Measurements from ENCODE around the gene ABHD13.
"Not testable (repeated sequence)": the region's sequence is repeated elsewhere in the genome, so short reads cannot be mapped to it uniquely, and the experiment has no call there.

Gene ABHD13

GRCh38 chr13:108214441-108215271 lies 3.5 kb upstream of the ABHD13 start:
- Histone ChIP-seq H3K36me3 (replicated peaks; ENCODE audit: insufficient read depth, low read length) (no peaks in the 10 kb centered on the region), H2AFZ (ENCODE audit: low read length) (no peak overlapping the region), H3K79me2 (ENCODE audit: low read length) (peaks cover 22% of the 10 kb centered on the region), H3K4me2 (ENCODE audit: low read depth, low read length) (no peak overlapping the region), H3K27me3 (replicated peaks; ENCODE audit: insufficient read depth, low read length) (no peaks in the 10 kb centered on the region), H3K9me2 (replicated peaks; ENCODE audit: insufficient read depth, low read length) (no peaks in the 10 kb centered on the region), H3K9ac (ENCODE audit: low read length) (no peak overlapping the region), H3K27ac (ENCODE audit: low read length) (no peak overlapping the region), H4K20me1 (ENCODE audit: insufficient read depth, low read length) (no peaks in the 10 kb centered on the region), H3K4me1 (ENCODE audit: low read length) (peaks cover 6% of the 10 kb centered on the region), H3K4me3 (ENCODE audit: low read length) (peak overlapping the region; percentile 18; the same call in 1 of the 2 replicates), H3F3A (ENCODE audit: insufficient read depth, low read length) (no peaks in the 10 kb centered on the region), H3K9me3 (replicated peaks; ENCODE audit: insufficient read depth, low read length) (no peaks in the 10 kb centered on the region)
- DNase-seq, result no peak
- TF ChIP-seq EZH2 (optimal IDR thresholded peaks at IDR 0.05; ENCODE audit: low read depth, low read length), result no peak
- TF ChIP-seq CTCF (IDR thresholded peaks at IDR 0.05; ENCODE audit: low read length), result no peak
- TF ChIP-seq EZH2phosphoT487 (IDR thresholded peaks at IDR 0.05; ENCODE audit: low read length), result no peak

GRCh38 chr13:108215436-108215835 lies 2.8 kb upstream of the ABHD13 start, which contains the start of gene LIG4:
LIG4 (minus strand) TSS chr13:108215536; CDS start chr13:108211268, 4,268 bp downstream.
- H3K9me2 ChIP-seq (replicated peaks; ENCODE audit: insufficient read depth, low read length), result no peaks in the 10 kb centered on the region

GRCh38 chr13:108217307-108218043 lies 717 bp upstream of the ABHD13 start:
- H4K20me1 ChIP-seq (ENCODE audit: insufficient read depth, low read length); H3K4me1 ChIP-seq (ENCODE audit: low read length); H3K9me3 ChIP-seq (replicated peaks; ENCODE audit: insufficient read depth, low read length); DNase-seq; H3F3A ChIP-seq (ENCODE audit: insufficient read depth, low read length); H3K27me3 ChIP-seq (replicated peaks; ENCODE audit: insufficient read depth, low read length); H3K9me2 ChIP-seq (replicated peaks; ENCODE audit: insufficient read depth, low read length); H3K36me3 ChIP-seq (replicated peaks; ENCODE audit: insufficient read depth, low read length): not testable (repeated sequence)
- peak overlapping the region; percentile 92 for H3K4me3 ChIP-seq (ENCODE audit: low read length)
- H2AFZ ChIP-seq (ENCODE audit: low read length), result peak overlapping the region; percentile 96
- H3K79me2 ChIP-seq (ENCODE audit: low read length), result peaks cover 46% of the 10 kb centered on the region
- peak overlapping the region; percentile 94 for H3K4me2 ChIP-seq (ENCODE audit: low read depth, low read length)
- peak overlapping the region; percentile 83 for H3K9ac ChIP-seq (ENCODE audit: low read length)
- peak overlapping the region; percentile 58; the same call in 1 of the 2 replicates for H3K27ac ChIP-seq (ENCODE audit: low read length)

More at GRCh38 chr13:108215436-108215835, 2.8 kb upstream of the ABHD13 start, which contains the start of gene LIG4:
- H3F3A ChIP-seq (ENCODE audit: insufficient read depth, low read length), result no peaks in the 10 kb centered on the region
- TF ChIP-seq CTCF (IDR thresholded peaks at IDR 0.05; ENCODE audit: low read length) (no peak), EZH2phosphoT487 (IDR thresholded peaks at IDR 0.05; ENCODE audit: low read length) (no peak), EZH2 (optimal IDR thresholded peaks at IDR 0.05; ENCODE audit: low read depth, low read length) (no peak)
- peak within 1 kb of the TSS; percentile 28; the same call in 1 of the 2 replicates for H3K9ac ChIP-seq (ENCODE audit: low read length)
- peak within 1 kb of the TSS; percentile 56 for H3K4me2 ChIP-seq (ENCODE audit: low read depth, low read length)
- 0 out of 2 replicates have a peak, but pooled peaks cover 2% of the 10 kb centered on the region for H4K20me1 ChIP-seq (ENCODE audit: insufficient read depth, low read length)
- H3K4me3 ChIP-seq (ENCODE audit: low read length), result peak within 1 kb of the TSS; percentile 52
- no peaks in the 10 kb centered on the region for H3K36me3 ChIP-seq (replicated peaks; ENCODE audit: insufficient read depth, low read length)
- peak; percentile 89 for DNase-seq
- no peaks in the 10 kb centered on the region for H3K9me3 ChIP-seq (replicated peaks; ENCODE audit: insufficient read depth, low read length)
- H3K4me1 ChIP-seq (ENCODE audit: low read length), result peaks cover 7% of the 10 kb centered on the region
- peak within 1 kb of the TSS; percentile 28 for H2AFZ ChIP-seq (ENCODE audit: low read length)
- H3K79me2 ChIP-seq (ENCODE audit: low read length), result peaks cover 30% of the 10 kb centered on the region
- H3K27ac ChIP-seq (ENCODE audit: low read length), result no peak within 1 kb of the TSS; the same call in 1 of the 2 replicates
- no peaks in the 10 kb centered on the region for H3K27me3 ChIP-seq (replicated peaks; ENCODE audit: insufficient read depth, low read length)

Data from MM.1S (cell line).